Measurements from ENCODE around the gene GUCY1A2.

DNA sequence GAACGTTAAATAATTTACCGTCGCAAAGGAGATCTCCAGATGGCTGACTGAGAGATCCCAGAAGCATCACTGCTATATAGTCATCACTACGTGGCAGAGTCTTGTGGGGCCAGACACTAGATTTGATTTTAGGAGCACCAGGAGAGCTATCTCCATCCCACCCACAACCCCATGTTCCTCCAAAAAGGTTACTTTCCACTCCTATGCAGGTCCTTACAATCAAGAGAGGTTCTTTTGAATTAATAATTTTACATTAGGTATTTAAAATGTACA, 19.4 kb downstream of the GUCY1A2 start:
- TF ChIP-seq POLR2A (IDR thresholded peaks at IDR 0.05; ENCODE audit: low read depth, low read length), result no peak
- no peak for TF ChIP-seq POLR2AphosphoS5 (IDR thresholded peaks at IDR 0.05; ENCODE audit: low read depth, low read length)
- no peak for TF ChIP-seq TAF1 (IDR thresholded peaks at IDR 0.05; ENCODE audit: low read depth, low read length)
- TF ChIP-seq SPI1 (IDR thresholded peaks at IDR 0.05; ENCODE audit: low read depth, low read length), result no peak
- no peak for TF ChIP-seq POU2F2 (IDR thresholded peaks at IDR 0.05; ENCODE audit: low read depth, low read length)
